Colonic mucosa (tissue), 4 donors: ENCODE data around the gene ZNF579. TPM values are rescaled to one million over a fixed set of nuclear protein-coding genes. Genes with fewer than 3 reads are reported as not detected.
A peak's percentile ranks its signal among the peaks of the same experiment; 100 is the strongest.
"Not testable (repeated sequence)": the region's sequence is repeated elsewhere in the genome, so short reads cannot be mapped to it uniquely, and the experiment has no call there.

ENCODE experiments used
- DNase-seq: peaks from one replicate; pipeline ENCODE4 v3.0.0-alpha.2; 2020
- H3K27ac ChIP-seq: fragments of 200-600 bp; one replicate; pipeline ENCODE4 v1.8.0; 2021
- H3K27me3 ChIP-seq: fragments of 200-600 bp; one replicate; pipeline ENCODE4 v1.8.0; 2021
- H3K36me3 ChIP-seq: fragments of 200-600 bp; one replicate; pipeline ENCODE4 v1.8.0; 2021
- H3K4me1 ChIP-seq: fragments of 200-600 bp; one replicate; pipeline ENCODE4 v1.8.0; 2021; ENCODE audit warnings: mild to moderate bottlenecking
- H3K4me3 ChIP-seq: fragments of 200-600 bp; one replicate; pipeline ENCODE4 v1.8.0; 2021
- H3K9ac ChIP-seq, 2 donors: one replicate each; pipeline ENCODE4 v1.7.0; 2013; ENCODE audit warnings: control low read depth in 2 of 2, low read depth in 2 of 2, low read length in 2 of 2
- H3K9me3 ChIP-seq: fragments of 200-600 bp; one replicate; pipeline ENCODE4 v1.8.0; 2021
- intact Hi-C: fragments of 100-400 bp; cut with DNase I; formaldehyde crosslinking; loops from one replicate; pipeline ENCODE4 v1.14.1; 2022
- total RNA-seq, 2 donors: library from RNA; stranded (reverse); fragmentation: NEBNext Ultra II Directional in 1 of 2; extraction: Animal tissue kit (Norgen Biotek cat#: 25700) in 1 of 2; gene quantifications; one replicate each; pipeline ENCODE4 v1.2.1, GENCODE V29; 2021
- TF ChIP-seq, protein P1 (sequence below): fragments of 200-600 bp; IDR thresholded peaks from one replicate; pipeline ENCODE4 v1.8.0; 2022; ENCODE audit warnings: antibody characterized with exemption, mild to moderate bottlenecking
- donor health status: healthy.
- donor health status: DM: no; HTN: no; CAD: no.
- donor health status: DM: no; HTN: no; CAD: no.

Gene ZNF579
- total RNA-seq, 2 donors from 2014 or later = 8.0 to 8.7 TPM

DNA sequence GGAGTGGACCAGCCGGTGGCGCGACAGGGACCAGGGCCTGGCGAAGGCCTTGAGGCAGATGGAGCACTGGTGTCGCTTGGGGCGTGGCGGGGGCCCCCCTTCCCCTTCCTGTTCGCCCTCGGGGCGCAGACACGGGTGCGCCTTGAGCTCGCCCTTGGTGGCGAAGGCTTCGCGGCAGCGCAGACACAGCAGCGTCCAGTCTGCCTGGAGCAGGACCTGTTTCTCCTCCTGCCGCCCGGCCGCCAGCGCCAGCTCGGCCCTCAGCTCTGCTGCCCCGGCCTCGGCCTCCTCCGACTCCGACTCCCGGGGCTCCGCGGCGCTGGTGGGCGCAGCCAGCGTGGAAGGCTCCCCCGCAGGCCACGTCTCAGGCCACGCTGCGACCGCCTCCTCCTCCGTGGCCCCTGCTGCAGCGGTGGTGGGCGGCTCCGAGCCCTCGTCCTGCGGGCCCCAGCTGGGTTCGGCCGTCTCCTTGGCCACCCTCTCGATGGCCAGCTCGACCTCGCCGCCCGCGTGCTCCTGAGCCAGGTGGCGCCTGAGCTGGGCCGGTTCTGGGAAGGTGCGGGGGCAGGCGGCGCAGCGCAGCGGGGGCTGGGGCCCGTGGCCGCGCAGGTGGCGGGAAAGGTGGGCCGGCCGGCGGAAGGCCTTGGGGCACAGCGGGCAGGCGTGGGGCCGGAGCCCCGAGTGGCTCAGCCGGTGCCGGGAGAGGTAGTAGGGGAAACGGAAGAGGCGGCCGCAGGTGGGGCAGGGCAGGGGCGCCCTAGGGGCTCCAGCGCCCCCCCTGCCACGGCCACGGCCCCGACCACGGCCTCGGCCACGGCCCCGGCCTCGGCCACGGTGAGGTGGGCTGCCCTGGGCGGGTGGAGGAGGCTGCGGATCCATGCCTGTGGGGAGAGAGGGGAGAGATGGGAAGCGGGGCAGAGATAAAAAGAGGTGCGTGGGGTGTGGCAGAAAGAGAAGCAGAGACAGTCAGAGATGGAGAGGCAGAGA lies 1.6 kb downstream of the ZNF579 start:
- DNase-seq = no peak

DNA sequence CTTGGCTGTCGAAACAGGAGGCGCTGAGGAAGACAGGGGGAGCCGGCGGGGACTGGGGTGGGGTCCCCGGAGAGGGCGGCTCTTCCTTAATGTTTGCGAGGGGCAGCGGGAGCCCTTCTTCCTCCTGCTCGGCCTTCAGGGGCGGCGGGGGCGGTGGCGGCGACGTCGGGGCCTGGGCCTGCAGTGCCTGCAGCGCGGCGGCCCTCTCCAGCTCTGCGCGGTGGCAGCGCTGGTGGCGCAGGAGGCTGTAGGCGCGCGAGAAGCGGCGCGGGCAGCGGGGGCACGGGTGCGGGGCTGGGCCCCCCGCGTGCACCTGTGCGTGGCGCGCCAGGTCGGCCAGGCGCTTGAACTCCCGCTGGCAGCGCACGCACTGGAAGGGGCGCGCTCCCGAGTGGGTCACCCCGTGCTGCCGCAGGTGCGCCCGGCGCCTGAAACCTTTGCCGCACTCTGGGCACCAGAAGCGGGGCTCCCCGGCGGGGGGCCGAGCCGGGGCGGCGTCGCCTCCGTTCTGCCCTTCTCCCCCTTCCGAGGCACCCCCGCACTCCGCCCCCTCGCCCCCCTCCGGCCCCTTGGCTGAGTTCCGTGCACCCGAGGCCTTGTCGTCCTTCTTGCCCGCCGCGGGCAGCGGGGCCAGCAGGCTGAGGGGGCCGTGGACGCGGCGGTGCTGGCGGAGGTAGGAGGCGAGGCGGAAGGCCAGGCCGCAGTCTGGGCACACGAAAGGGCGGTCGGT lies 2.5 kb downstream of the ZNF579 start:
- DNase-seq = no peak
- no peak overlapping the region for H3K9ac ChIP-seq
- H3K27me3 ChIP-seq = no peaks in the 10 kb centered on the region
- H3K9me3 ChIP-seq = no peaks in the 10 kb centered on the region
- intact Hi-C loops = no loop called here
- no peak overlapping the region for H3K27ac ChIP-seq
- TF ChIP-seq, protein P1, sequence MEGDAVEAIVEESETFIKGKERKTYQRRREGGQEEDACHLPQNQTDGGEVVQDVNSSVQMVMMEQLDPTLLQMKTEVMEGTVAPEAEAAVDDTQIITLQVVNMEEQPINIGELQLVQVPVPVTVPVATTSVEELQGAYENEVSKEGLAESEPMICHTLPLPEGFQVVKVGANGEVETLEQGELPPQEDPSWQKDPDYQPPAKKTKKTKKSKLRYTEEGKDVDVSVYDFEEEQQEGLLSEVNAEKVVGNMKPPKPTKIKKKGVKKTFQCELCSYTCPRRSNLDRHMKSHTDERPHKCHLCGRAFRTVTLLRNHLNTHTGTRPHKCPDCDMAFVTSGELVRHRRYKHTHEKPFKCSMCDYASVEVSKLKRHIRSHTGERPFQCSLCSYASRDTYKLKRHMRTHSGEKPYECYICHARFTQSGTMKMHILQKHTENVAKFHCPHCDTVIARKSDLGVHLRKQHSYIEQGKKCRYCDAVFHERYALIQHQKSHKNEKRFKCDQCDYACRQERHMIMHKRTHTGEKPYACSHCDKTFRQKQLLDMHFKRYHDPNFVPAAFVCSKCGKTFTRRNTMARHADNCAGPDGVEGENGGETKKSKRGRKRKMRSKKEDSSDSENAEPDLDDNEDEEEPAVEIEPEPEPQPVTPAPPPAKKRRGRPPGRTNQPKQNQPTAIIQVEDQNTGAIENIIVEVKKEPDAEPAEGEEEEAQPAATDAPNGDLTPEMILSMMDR = no peak
- no peak overlapping the region for H3K4me3 ChIP-seq
- peaks cover 7% of the 10 kb centered on the region for H3K4me1 ChIP-seq
- no peaks in the 10 kb centered on the region for H3K36me3 ChIP-seq

More for the DNA sequence above, 1.6 kb downstream of the ZNF579 start:
- peak overlapping the region in 1 of 2 donors; percentile 76 for H3K9ac ChIP-seq
- intact Hi-C loops = no loop called here
- H3K27me3 ChIP-seq = no peaks in the 10 kb centered on the region
- TF ChIP-seq, protein P1 = no peak
- no peak overlapping the region for H3K27ac ChIP-seq
- no peaks in the 10 kb centered on the region for H3K36me3 ChIP-seq
- no peaks in the 10 kb centered on the region for H3K9me3 ChIP-seq
- H3K4me3 ChIP-seq = no peak overlapping the region
- H3K4me1 ChIP-seq = peaks cover 7% of the 10 kb centered on the region

DNA sequence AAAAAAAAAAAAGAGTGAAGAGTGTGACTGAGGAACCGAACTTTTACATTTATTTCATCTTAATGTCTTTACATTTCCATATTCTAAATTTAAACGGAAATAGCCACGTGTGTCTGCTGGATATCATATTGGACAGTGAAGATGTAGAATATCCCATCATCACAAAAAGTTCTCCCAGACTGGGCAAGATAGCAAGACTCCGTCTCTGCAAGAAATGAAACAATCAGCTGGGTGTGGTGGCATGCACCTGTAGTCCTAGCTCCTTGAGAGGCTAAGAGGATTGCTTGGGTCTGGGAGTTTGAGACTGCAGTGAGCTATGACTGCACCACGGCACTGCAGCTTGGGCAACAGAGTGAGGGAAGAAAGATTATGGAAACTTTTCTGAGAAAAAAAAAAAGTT lies 3.9 kb downstream of the ZNF579 start:
- no peak overlapping the region for H3K27ac ChIP-seq
- TF ChIP-seq, protein P1 = no peak
- H3K9ac ChIP-seq = no peak overlapping the region
- H3K4me1 ChIP-seq = peaks cover 7% of the 10 kb centered on the region
- intact Hi-C loops = no loop called here
- no peaks in the 10 kb centered on the region for H3K27me3 ChIP-seq
- H3K36me3 ChIP-seq = no peaks in the 10 kb centered on the region
- no peak overlapping the region for H3K4me3 ChIP-seq
- H3K9me3 ChIP-seq = no peaks in the 10 kb centered on the region
- DNase-seq = no peak

DNA sequence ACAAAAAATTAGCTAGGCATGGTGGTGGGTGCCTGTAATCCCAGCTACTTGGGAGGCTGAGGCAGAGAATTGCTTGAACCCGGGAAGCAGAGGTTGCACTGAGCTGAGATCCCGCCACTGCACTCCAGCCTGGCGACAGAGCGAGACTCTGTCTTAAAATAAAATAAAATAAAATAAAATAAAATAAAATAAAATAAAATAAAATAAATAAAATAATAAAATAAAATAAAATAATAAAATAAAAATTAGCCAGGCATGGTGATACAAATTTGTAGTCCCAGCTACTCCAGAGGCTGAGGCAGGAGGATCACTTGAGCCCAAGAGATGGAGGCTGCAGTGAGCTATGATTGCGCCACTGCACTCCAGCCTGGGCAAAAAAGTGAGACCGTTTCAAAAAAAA lies 6.7 kb downstream of the ZNF579 start:
- not testable (repeated sequence) for DNase-seq

DNA sequence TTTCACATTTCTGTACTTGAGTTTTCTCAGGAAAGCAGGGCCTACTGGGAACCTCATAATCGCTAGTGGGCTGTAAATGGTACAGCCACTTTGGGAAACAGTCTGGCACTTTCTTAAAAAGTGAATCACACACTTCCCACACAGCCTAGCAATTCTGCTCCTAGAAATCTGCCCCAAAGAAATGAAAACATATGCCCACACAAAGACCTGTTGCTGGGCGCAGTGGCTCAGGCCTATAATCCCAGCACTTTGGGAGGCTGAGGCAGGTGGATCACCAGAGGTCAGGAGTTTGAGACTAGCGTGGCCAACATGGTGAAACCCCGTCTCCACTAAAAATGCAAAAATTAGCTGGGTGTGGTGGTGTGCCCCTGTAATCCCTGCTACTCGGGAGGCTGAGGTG lies 11.2 kb downstream of the ZNF579 start:
- H3K27ac ChIP-seq, intact Hi-C loops, H3K9ac ChIP-seq, H3K27me3 ChIP-seq, DNase-seq, H3K4me3 ChIP-seq, H3K9me3 ChIP-seq, H3K4me1 ChIP-seq, H3K36me3 ChIP-seq: not testable (repeated sequence)

More for the DNA sequence above, 6.7 kb downstream of the ZNF579 start:
- H3K9me3 ChIP-seq, H3K27ac ChIP-seq, H3K27me3 ChIP-seq, H3K4me1 ChIP-seq, H3K9ac ChIP-seq, intact Hi-C loops, H3K4me3 ChIP-seq, H3K36me3 ChIP-seq: not testable (repeated sequence)

DNA sequence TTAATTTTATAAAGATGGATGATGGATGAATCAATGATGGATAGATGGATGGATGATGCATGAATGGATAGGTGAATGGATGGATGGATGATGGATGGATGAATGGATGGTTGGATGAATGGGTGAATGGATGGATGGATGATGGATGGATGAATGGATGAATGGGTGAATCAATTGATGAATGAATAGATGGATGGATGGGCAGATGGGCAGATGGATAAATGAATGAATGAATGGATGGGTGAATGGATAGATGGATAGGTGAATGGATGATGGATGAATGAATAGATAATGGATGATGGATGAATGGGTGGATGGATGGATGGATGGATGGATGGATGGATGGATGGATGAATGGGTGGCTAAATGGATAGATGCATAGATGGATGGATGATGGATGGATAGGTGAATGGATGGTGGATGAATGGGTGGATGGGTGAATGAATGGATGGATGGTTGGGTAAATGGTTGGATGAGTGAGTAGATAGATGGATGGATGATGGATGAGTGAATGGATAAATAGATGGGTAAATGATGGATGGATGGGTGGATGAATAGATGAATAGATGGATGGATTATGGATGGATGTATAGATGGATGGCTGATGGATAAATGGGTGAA lies 12.8 kb downstream of the ZNF579 start:
- no peaks in the 10 kb centered on the region for H3K9me3 ChIP-seq
- H3K4me3 ChIP-seq = no peak overlapping the region
- intact Hi-C loops = no loop called here
- TF ChIP-seq, protein P1 = no peak
- no peak overlapping the region for H3K27ac ChIP-seq
- no peaks in the 10 kb centered on the region for H3K4me1 ChIP-seq
- no peak for DNase-seq
- H3K36me3 ChIP-seq = no peaks in the 10 kb centered on the region
- no peak overlapping the region for H3K9ac ChIP-seq
- no peaks in the 10 kb centered on the region for H3K27me3 ChIP-seq
